ENCODE measurements around the gene TFRC. TPM values are rescaled to one million over a fixed set of nuclear protein-coding genes. Genes with fewer than 3 reads are reported as not detected.

Gene TFRC
- total and polyA plus RNA-seq, 2 experiments from 2014 or later: 35.5 to 187 TPM

DNA sequence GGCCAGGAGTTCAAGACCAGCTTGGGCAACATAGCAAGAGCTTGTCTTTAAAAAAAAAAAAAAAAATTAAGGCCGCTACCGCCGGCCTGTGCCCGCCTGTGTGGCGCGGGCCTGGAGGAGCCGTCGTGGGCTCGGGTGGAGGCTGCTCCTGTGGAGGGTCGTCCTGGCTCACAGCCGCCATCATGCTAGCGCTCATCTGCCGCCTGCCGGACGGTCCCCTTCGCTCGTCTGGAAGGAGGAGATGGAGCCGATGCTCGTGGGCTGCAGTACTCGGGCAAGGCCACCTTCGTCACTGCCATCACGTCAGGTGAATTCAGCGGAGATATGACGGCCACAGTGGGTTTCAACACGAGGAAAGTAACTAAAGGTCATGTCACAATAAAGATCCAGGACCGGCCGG lies 37.4 kb downstream of the TFRC start:
- 0 out of 2 replicates have a peak, but pooled peaks cover 4% of the 10 kb centered on the region for H3K4me1 ChIP-seq (ENCODE audit: insufficient read depth)
- peaks cover 16% of the 10 kb centered on the region for H3K27me3 Mint-ChIP-seq (ENCODE audit: insufficient read depth, low read depth, poor library complexity)

More for the DNA sequence above, 37.4 kb downstream of the TFRC start:
- Histone ChIP-seq H3K9me2 (ENCODE audit: insufficient read depth) (no peaks in the 10 kb centered on the region), H3K27ac (ENCODE audit: low read depth) (no peak overlapping the region), H3K79me2 (replicated peaks; ENCODE audit: insufficient read depth) (no peaks in the 10 kb centered on the region), H4K20me1 (replicated peaks; ENCODE audit: insufficient read depth) (peaks cover under 1% of the 10 kb centered on the region; the same call in 1 of the 2 replicates), H3K27me3 (ENCODE audit: insufficient read depth) (no peaks in the 10 kb centered on the region), H2AFZ (no peak overlapping the region), H3K36me3 (ENCODE audit: insufficient read depth) (peaks cover 4% of the 10 kb centered on the region), H3F3A (replicated peaks; ENCODE audit: low read depth) (peaks cover 9% of the 10 kb centered on the region), H3K4me2 (no peak overlapping the region), H3K4me3 (no peak overlapping the region)
- Mint-ChIP-seq H3K4me3 (no peak overlapping the region), H3K4me1 (peaks cover 7% of the 10 kb centered on the region), H3K27ac (no peak overlapping the region), H3K9me3 (peaks cover 7% of the 10 kb centered on the region; the same call in 2 of the 3 replicates), H3K36me3 (ENCODE audit: low read depth) (peaks cover 16% of the 10 kb centered on the region; the same call in 2 of the 3 replicates)
- TF ChIP-seq ZNF114 (CRISPR knock-in tag; IDR thresholded peaks at IDR 0.05) (no peak), STAT1 (IDR thresholded peaks at IDR 0.05; ENCODE audit: unreplicated experiment) (no peak), EZH2phosphoT487 (IDR thresholded peaks at IDR 0.05; ENCODE audit: unreplicated experiment) (no peak), ZNF462 (CRISPR knock-in tag; IDR thresholded peaks at IDR 0.05) (no peak), POLR2AphosphoS5 (IDR thresholded peaks at IDR 0.05; ENCODE audit: low read depth) (no peak), JUNB (IDR thresholded peaks at IDR 0.05; ENCODE audit: unreplicated experiment) (no peak), ZNF331 (CRISPR knock-in tag; IDR thresholded peaks at IDR 0.05; ENCODE audit: low read depth) (no peak), REST (IDR thresholded peaks at IDR 0.05; ENCODE audit: unreplicated experiment) (no peak), CREB1 (CRISPR knock-in tag; IDR thresholded peaks at IDR 0.05; ENCODE audit: low read depth) (no peak), CTCF (conservative IDR thresholded peaks at IDR 0.05; ENCODE audit: low read depth in 2 of 2) (no peak), NANOG (IDR thresholded peaks at IDR 0.05; ENCODE audit: borderline replicate concordance) (no peak), EZH2 (IDR thresholded peaks at IDR 0.05; ENCODE audit: low read depth, unreplicated experiment) (no peak)
- TF ChIP-seq, protein P1, sequence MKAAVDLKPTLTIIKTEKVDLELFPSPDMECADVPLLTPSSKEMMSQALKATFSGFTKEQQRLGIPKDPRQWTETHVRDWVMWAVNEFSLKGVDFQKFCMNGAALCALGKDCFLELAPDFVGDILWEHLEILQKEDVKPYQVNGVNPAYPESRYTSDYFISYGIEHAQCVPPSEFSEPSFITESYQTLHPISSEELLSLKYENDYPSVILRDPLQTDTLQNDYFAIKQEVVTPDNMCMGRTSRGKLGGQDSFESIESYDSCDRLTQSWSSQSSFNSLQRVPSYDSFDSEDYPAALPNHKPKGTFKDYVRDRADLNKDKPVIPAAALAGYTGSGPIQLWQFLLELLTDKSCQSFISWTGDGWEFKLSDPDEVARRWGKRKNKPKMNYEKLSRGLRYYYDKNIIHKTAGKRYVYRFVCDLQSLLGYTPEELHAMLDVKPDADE (IDR thresholded peaks at IDR 0.05): no peak
- ATAC-seq (no peak), DNase-seq (ENCODE audit: low spot score) (no peak)
